ENCODE results near the gene NRXN3. TPM values are rescaled to one million over a fixed set of nuclear protein-coding genes. Genes with fewer than 3 reads are reported as not detected.

NRXN3 gene
- total RNA-seq, 2 donors from 2014 or later, result not detected

- ATAC-seq (replicated peaks in 1 of 2) (peak in 1 of 2 donors; percentile 45), DNase-seq (no peak)
- H3K9me3 Mint-ChIP-seq, result no peaks in the 10 kb centered on the region
- H3K36me3 Mint-ChIP-seq (ENCODE audit: insufficient read depth in 2 of 2), result no peaks in the 10 kb centered on the region
- peak overlapping the region; percentile 9 to 60 for H3K4me3 Mint-ChIP-seq
- H3K27ac Mint-ChIP-seq, result peak overlapping the region; percentile 56
- H3K4me1 Mint-ChIP-seq (ENCODE audit: low read depth), result peaks cover 10% of the 10 kb centered on the region
- H3K27me3 Mint-ChIP-seq (ENCODE audit: low read depth), result peaks cover 7% of the 10 kb centered on the region
Measured at GRCh38 chr14:78611796-78612571, 441.8 kb downstream of the NRXN3 start.

- DNase-seq, result no peak
- H3K36me3 Mint-ChIP-seq (ENCODE audit: insufficient read depth in 2 of 2), result no peaks in the 10 kb centered on the region
- peaks cover 7% of the 10 kb centered on the region for H3K27me3 Mint-ChIP-seq (ENCODE audit: low read depth)
- no peak for ATAC-seq (replicated peaks in 1 of 2)
- peaks cover 10% of the 10 kb centered on the region for H3K4me1 Mint-ChIP-seq (ENCODE audit: low read depth)
- H3K4me3 Mint-ChIP-seq, result no peak overlapping the region
- H3K27ac Mint-ChIP-seq, result no peak overlapping the region
- H3K9me3 Mint-ChIP-seq, result no peaks in the 10 kb centered on the region
Measured at GRCh38 chr14:78612666-78613065, 442.5 kb downstream of the NRXN3 start.

DNA sequence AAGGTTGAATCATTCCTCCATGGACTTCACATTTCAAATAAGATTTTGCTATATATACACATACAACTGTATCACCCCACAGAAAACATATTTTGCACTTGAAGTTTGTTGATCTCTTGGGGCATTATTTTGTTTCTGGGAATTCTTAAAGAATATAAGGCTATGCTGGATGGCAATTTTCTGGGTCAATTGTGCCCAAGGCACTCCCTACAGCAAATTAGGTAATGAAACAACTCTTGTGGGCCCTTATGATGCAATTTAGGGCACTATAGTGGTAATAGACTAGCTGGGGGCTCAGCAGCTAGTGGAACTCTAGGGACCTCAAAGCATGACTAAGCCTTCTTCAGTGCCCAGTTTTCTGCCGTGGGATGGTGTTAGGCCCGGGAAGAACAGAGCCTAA, 444.4 kb downstream of the NRXN3 start:
- no peak for DNase-seq
- Mint-ChIP-seq H3K9me3 (no peaks in the 10 kb centered on the region), H3K27me3 (ENCODE audit: low read depth) (peaks cover 7% of the 10 kb centered on the region), H3K4me1 (ENCODE audit: low read depth) (peaks cover 10% of the 10 kb centered on the region), H3K36me3 (ENCODE audit: insufficient read depth in 2 of 2) (no peaks in the 10 kb centered on the region), H3K27ac (no peak overlapping the region), H3K4me3 (no peak overlapping the region)
- ATAC-seq (replicated peaks in 1 of 2), result peak in 1 of 2 donors; percentile 30

- ATAC-seq (replicated peaks in 1 of 2) (no peak), DNase-seq (no peak)
- Mint-ChIP-seq H3K36me3 (ENCODE audit: insufficient read depth in 2 of 2) (no peaks in the 10 kb centered on the region), H3K9me3 (no peaks in the 10 kb centered on the region), H3K4me3 (no peak overlapping the region), H3K4me1 (ENCODE audit: low read depth) (no peaks in the 10 kb centered on the region), H3K27me3 (ENCODE audit: low read depth) (no peaks in the 10 kb centered on the region), H3K27ac (no peak overlapping the region)
Measured at GRCh38 chr14:78617735-78618134, 447.6 kb downstream of the NRXN3 start.

DNA sequence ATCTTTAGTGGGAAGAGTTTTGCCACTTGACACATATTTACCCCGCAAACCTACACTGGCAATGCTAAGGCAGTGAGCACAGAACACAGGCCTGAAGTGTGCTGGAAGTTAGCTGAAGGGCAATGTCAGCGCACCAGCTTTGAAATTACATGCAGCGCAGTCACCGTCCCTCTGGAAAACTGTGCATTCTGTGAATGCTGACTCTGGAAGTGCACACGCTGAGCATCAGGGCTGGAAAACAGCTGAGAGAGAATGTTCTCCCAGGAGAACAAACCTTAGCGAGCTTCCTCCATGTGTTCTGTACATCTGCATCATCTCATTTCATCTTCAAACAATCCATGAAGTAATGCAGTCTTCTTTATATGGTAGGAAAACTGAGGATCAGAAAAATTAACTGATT, 448.2 kb downstream of the NRXN3 start:
- Mint-ChIP-seq H3K36me3 (ENCODE audit: insufficient read depth in 2 of 2) (no peaks in the 10 kb centered on the region), H3K4me1 (ENCODE audit: low read depth) (no peaks in the 10 kb centered on the region), H3K27ac (no peak overlapping the region), H3K27me3 (ENCODE audit: low read depth) (no peaks in the 10 kb centered on the region), H3K9me3 (no peaks in the 10 kb centered on the region), H3K4me3 (no peak overlapping the region)
- no peak for DNase-seq
- ATAC-seq (replicated peaks in 1 of 2), result no peak

DNA sequence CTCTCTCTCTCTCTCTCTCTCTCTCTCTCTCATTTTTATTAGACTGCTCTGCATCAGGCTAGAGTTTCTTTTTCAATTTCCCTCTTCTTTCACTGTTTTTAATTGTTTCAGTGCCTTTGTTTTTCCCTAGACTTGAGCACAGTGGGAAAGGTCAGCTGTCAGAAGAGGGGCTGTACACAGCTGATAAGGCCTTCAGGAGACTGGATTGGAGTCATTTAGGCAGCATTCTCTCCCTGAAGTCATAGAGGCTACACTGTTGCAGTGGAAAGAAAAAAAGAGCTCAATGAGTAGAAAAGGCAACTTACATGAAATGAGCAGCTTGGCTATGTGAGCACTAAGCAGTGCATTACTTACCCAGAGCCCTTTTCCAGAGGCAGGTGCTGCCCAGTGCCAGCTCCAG, 456.9 kb downstream of the NRXN3 start:
- no peak for DNase-seq
- H3K27me3 Mint-ChIP-seq (ENCODE audit: low read depth), result no peaks in the 10 kb centered on the region
- ATAC-seq (replicated peaks in 1 of 2), result no peak
- no peaks in the 10 kb centered on the region for H3K36me3 Mint-ChIP-seq (ENCODE audit: insufficient read depth in 2 of 2)
- H3K9me3 Mint-ChIP-seq, result no peaks in the 10 kb centered on the region
- H3K4me1 Mint-ChIP-seq (ENCODE audit: low read depth), result no peaks in the 10 kb centered on the region
- no peak overlapping the region for H3K27ac Mint-ChIP-seq
- no peak overlapping the region for H3K4me3 Mint-ChIP-seq

- Mint-ChIP-seq H3K27ac (no peak overlapping the region), H3K4me3 (no peak overlapping the region), H3K27me3 (ENCODE audit: low read depth) (no peaks in the 10 kb centered on the region), H3K4me1 (ENCODE audit: low read depth) (no peaks in the 10 kb centered on the region), H3K9me3 (peaks cover 0 to 1% of the 10 kb centered on the region in 2 donors), H3K36me3 (ENCODE audit: insufficient read depth in 2 of 2) (no peaks in the 10 kb centered on the region)
- DNase-seq, result no peak
- no peak for ATAC-seq (replicated peaks in 1 of 2)
Measured at GRCh38 chr14:78631551-78631950, 461.4 kb downstream of the NRXN3 start.

- no peaks in the 10 kb centered on the region for H3K36me3 Mint-ChIP-seq (ENCODE audit: insufficient read depth in 2 of 2)
- no peak overlapping the region for H3K4me3 Mint-ChIP-seq
- peaks cover 1 to 3% of the 10 kb centered on the region in 2 donors for H3K9me3 Mint-ChIP-seq
- H3K27me3 Mint-ChIP-seq (ENCODE audit: low read depth), result no peaks in the 10 kb centered on the region
- no peak for ATAC-seq (replicated peaks in 1 of 2)
- H3K4me1 Mint-ChIP-seq (ENCODE audit: low read depth), result no peaks in the 10 kb centered on the region
- no peak overlapping the region for H3K27ac Mint-ChIP-seq
- no peak for DNase-seq
Measured at GRCh38 chr14:78633752-78634151, 463.6 kb downstream of the NRXN3 start.

DNA sequence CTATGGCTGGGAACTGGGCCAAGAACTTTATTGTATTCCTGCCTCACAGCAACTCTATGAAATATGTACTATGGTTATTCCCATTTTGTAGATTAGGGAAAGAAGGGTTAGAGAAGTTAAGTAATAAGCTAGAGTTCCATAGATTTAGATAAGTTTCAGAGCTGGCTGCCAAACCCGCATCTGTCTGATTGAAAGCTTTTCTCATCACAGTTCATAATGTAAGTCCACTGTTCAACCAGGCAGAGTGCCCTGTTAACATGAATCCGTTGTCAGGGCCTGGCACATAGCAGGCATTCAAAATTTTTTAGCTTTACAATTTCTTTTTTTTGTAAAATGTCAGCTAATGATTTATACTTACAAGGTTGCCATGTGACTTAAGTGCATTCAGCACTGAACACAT, 467.3 kb downstream of the NRXN3 start:
- Mint-ChIP-seq H3K36me3 (ENCODE audit: insufficient read depth in 2 of 2) (no peaks in the 10 kb centered on the region), H3K27me3 (ENCODE audit: low read depth) (no peaks in the 10 kb centered on the region), H3K9me3 (peaks cover 3% of the 10 kb centered on the region in 2 donors), H3K27ac (no peak overlapping the region), H3K4me1 (ENCODE audit: low read depth) (no peaks in the 10 kb centered on the region), H3K4me3 (no peak overlapping the region)
- ATAC-seq (replicated peaks in 1 of 2) (no peak), DNase-seq (no peak)

GRCh38 chr14:78637908-78638475, 467.8 kb downstream of the NRXN3 start:
- DNase-seq (no peak), ATAC-seq (replicated peaks in 1 of 2) (no peak)
- no peaks in the 10 kb centered on the region for H3K4me1 Mint-ChIP-seq (ENCODE audit: low read depth)
- no peak overlapping the region for H3K27ac Mint-ChIP-seq
- no peaks in the 10 kb centered on the region for H3K27me3 Mint-ChIP-seq (ENCODE audit: low read depth)
- H3K36me3 Mint-ChIP-seq (ENCODE audit: insufficient read depth in 2 of 2), result no peaks in the 10 kb centered on the region
- no peak overlapping the region for H3K4me3 Mint-ChIP-seq
- peaks cover 3% of the 10 kb centered on the region in 2 donors for H3K9me3 Mint-ChIP-seq

GRCh38 chr14:78638926-78639325, 468.8 kb downstream of the NRXN3 start:
- no peak overlapping the region for H3K27ac Mint-ChIP-seq
- no peak for ATAC-seq (replicated peaks in 1 of 2)
- H3K4me3 Mint-ChIP-seq, result no peak overlapping the region
- no peaks in the 10 kb centered on the region for H3K36me3 Mint-ChIP-seq (ENCODE audit: insufficient read depth in 2 of 2)
- no peaks in the 10 kb centered on the region for H3K27me3 Mint-ChIP-seq (ENCODE audit: low read depth)
- no peaks in the 10 kb centered on the region for H3K4me1 Mint-ChIP-seq (ENCODE audit: low read depth)
- DNase-seq, result no peak
- peaks cover 3% of the 10 kb centered on the region in 2 donors for H3K9me3 Mint-ChIP-seq

DNA sequence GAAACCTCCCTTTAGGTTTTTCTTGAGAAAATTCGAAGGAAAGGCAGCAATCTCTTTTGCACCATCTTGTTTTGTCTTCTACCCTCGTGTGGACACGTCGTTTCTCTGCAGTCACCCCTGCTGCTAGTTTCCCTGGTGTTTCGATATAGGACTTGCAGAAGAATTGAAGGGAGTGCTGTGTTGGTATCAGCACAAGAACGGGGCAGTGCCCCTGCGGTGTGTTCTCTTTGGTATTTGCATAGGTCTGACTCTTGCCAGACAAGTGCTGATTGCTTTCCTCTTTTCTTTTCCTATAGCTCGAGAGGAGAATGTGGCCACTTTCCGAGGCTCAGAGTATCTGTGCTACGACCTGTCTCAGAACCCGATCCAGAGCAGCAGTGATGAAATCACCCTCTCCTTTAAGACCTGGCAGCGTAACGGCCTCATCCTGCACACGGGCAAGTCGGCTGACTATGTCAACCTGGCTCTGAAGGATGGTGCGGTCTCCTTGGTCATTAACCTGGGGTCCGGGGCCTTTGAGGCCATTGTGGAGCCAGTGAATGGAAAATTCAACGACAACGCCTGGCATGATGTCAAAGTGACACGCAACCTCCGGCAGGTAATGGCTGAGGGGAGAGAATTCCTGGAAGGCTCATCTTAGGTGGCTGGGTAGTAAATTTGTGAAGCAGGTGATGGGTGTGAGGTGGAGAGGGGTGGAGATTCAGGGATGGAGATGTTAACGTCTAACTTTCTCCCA, 474.8 kb downstream of the NRXN3 start:
- Mint-ChIP-seq H3K4me3 (no peak overlapping the region), H3K9me3 (peaks cover 4% of the 10 kb centered on the region in 2 donors), H3K27me3 (ENCODE audit: low read depth) (peaks cover 7% of the 10 kb centered on the region), H3K27ac (no peak overlapping the region), H3K36me3 (ENCODE audit: insufficient read depth in 2 of 2) (peaks cover 0 to 4% of the 10 kb centered on the region in 2 donors), H3K4me1 (ENCODE audit: low read depth) (no peaks in the 10 kb centered on the region)
- ATAC-seq (replicated peaks in 1 of 2) (no peak), DNase-seq (no peak)

DNA sequence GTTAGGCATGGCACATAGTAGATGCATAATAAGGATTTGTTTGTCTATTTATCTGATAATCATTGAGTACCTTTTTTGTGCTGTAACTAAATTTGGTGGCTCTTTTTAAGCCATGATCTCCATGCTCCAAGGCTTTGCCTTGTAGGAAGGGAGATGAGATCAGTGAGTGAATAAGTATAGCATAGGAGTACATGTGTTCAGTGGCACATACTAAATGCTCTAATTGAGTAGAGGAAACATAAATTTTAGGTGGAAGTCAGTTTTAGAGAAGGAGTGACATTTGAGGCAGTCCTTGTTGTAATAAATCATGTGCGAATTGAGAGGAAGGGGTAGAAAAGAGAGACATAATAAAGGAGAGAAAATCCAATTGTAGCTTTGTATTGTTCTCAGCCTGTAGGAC, 482.6 kb downstream of the NRXN3 start:
- Mint-ChIP-seq H3K27ac (no peak overlapping the region), H3K27me3 (ENCODE audit: low read depth) (peaks cover 9% of the 10 kb centered on the region), H3K4me1 (ENCODE audit: low read depth) (no peaks in the 10 kb centered on the region), H3K4me3 (no peak overlapping the region), H3K9me3 (peaks cover 6 to 7% of the 10 kb centered on the region in 2 donors), H3K36me3 (ENCODE audit: insufficient read depth in 2 of 2) (peaks cover 0 to 4% of the 10 kb centered on the region in 2 donors)
- ATAC-seq (replicated peaks in 1 of 2) (no peak), DNase-seq (no peak)
